Activated CD8-positive, alpha-beta T cell treated with anti-CD3 and anti-CD28 coated beads, Interleukin-2, amount 10 ng/mL, durations not matched to agents 7 days and 5 days (primary cell): ENCODE data around the gene SMAD4. TPM values are rescaled to one million over a fixed set of nuclear protein-coding genes. Genes with fewer than 3 reads are reported as not detected.
A peak's percentile ranks its signal among the peaks of the same experiment; 100 is the strongest.
"Not testable (repeated sequence)": the region's sequence is repeated elsewhere in the genome, so short reads cannot be mapped to it uniquely, and the experiment has no call there.

Source experiments
- ATAC-seq: fragments of 150-1000 bp; cut with Tn5 transposase; one replicate; pipeline ENCODE4 v1.10.0; 2021; ENCODE audit warnings: moderate library complexity
- CTCF ChIA-PET: fragments of 350-600 bp; sonication (Branson Sonifier 250); formaldehyde crosslinking; loops from one replicate; lab custom pipeline; 2021; ENCODE audit warnings: antibody characterized with exemption; lab: Charles Lee
- POLR2A ChIA-PET: fragments of 350-600 bp; sonication (Branson Sonifier 250); formaldehyde crosslinking; loops from one replicate; lab custom pipeline; 2021; ENCODE audit warnings: antibody characterized with exemption; lab: Charles Lee
- DNase-seq: peaks from one replicate; pipeline ENCODE4 v3.0.0-alpha.2; 2020
- H3K27ac Mint-ChIP-seq: one replicate; pipeline ENCODE4 v1.8.0; 2021; ENCODE audit warnings: mild to moderate bottlenecking, mixed read lengths
- H3K27me3 Mint-ChIP-seq: one replicate; pipeline ENCODE4 v1.8.0; 2021; ENCODE audit warnings: low read depth, mixed read lengths
- H3K36me3 Mint-ChIP-seq: one replicate; pipeline ENCODE4 v1.8.0; 2021; ENCODE audit warnings: low read depth, mixed read lengths
- H3K4me1 Mint-ChIP-seq: one replicate; pipeline ENCODE4 v1.8.0; 2021; ENCODE audit warnings: low read depth, mixed read lengths
- H3K4me3 Mint-ChIP-seq: one replicate; pipeline ENCODE4 v1.8.0; 2021; ENCODE audit warnings: mild to moderate bottlenecking, mixed read lengths
- H3K9me3 Mint-ChIP-seq: one replicate; pipeline ENCODE4 v1.8.0; 2022; ENCODE audit warnings: mixed read lengths; ENCODE audit not compliant: insufficient read depth
- total RNA-seq, 2 experiments: library from RNA; stranded (reverse); gene quantifications; one replicate each; pipeline ENCODE4 v1.2.3, GENCODE V29; 2021

SMAD4 gene
- 10 to 100 TPM; 76.9 to 77.6 TPM for total RNA-seq

GRCh38 chr18:51029694-51030536 lies at the start of gene SMAD4:
Gene SMAD4 (plus strand): TSS chr18:51030213. CDS start chr18:51047047, 16,834 bp downstream.
- Mint-ChIP-seq H3K4me1 (peaks cover 58% of the 10 kb centered on the region), H3K36me3 (peaks cover 39% of the 10 kb centered on the region), H3K27me3 (no peaks in the 10 kb centered on the region), H3K4me3 (peak within 1 kb of the TSS; percentile 99), H3K9me3 (no peaks in the 10 kb centered on the region), H3K27ac (peak within 1 kb of the TSS; percentile 97)
- DNase-seq (peak; percentile 97), ATAC-seq (peak; percentile 86)
- ChIA-PET CTCF (interaction anchor here (1.1 to 4.1 kb wide), 7 partner anchors 9 to 209 kb away, joined by 3 to 23 read pairs (median 7); partner anchors contain the start of genes ME2 and MRO), POLR2A (interaction anchor here (0.7 to 4.0 kb wide), 25 partner anchors 10 to 748 kb away, joined by 3 to 38 read pairs (median 4); partner anchors contain the start of genes ELAC1, MBD1, ME2 and MEX3C)

- ATAC-seq (no peak), DNase-seq (no peak)
- ChIA-PET POLR2A (no interaction called here), CTCF (no interaction called here)
- Mint-ChIP-seq H3K27ac (no peak overlapping the region), H3K4me3 (no peak overlapping the region), H3K4me1 (no peaks in the 10 kb centered on the region), H3K9me3 (peaks cover 5% of the 10 kb centered on the region), H3K36me3 (peaks cover 45% of the 10 kb centered on the region), H3K27me3 (no peaks in the 10 kb centered on the region)
Observed at GRCh38 chr18:50981381-50981780, 48.6 kb upstream of the SMAD4 start.

- H3K4me3 Mint-ChIP-seq = no peak overlapping the region
- ChIA-PET POLR2A (interaction anchor here (0.9 kb wide), 1 partner anchor 15 kb away, joined by 3 read pairs; no protein-coding TSS in a partner anchor), CTCF (no interaction called here)
- ATAC-seq = no peak
- H3K9me3 Mint-ChIP-seq = peaks cover under 1% of the 10 kb centered on the region
- no peak for DNase-seq
- peaks cover 40% of the 10 kb centered on the region for H3K36me3 Mint-ChIP-seq
- H3K4me1 Mint-ChIP-seq = no peaks in the 10 kb centered on the region
- H3K27ac Mint-ChIP-seq = no peak overlapping the region
- H3K27me3 Mint-ChIP-seq = no peaks in the 10 kb centered on the region
Observed at GRCh38 chr18:50982086-50982801, 47.8 kb upstream of the SMAD4 start.

- no peak overlapping the region for H3K27ac Mint-ChIP-seq
- H3K4me3 Mint-ChIP-seq = no peak overlapping the region
- ChIA-PET POLR2A (interaction anchor here (0.9 kb wide), 1 partner anchor 16 kb away, joined by 3 read pairs; no protein-coding TSS in a partner anchor), CTCF (no interaction called here)
- no peaks in the 10 kb centered on the region for H3K27me3 Mint-ChIP-seq
- ATAC-seq (no peak), DNase-seq (no peak)
- H3K4me1 Mint-ChIP-seq = no peaks in the 10 kb centered on the region
- H3K36me3 Mint-ChIP-seq = peaks cover 38% of the 10 kb centered on the region
- H3K9me3 Mint-ChIP-seq = no peaks in the 10 kb centered on the region
Observed at GRCh38 chr18:50982802-50983179, 47.2 kb upstream of the SMAD4 start.

GRCh38 chr18:50986360-50987087 lies 43.5 kb upstream of the SMAD4 start:
- ATAC-seq (no peak), DNase-seq (no peak)
- H3K4me1 Mint-ChIP-seq = no peaks in the 10 kb centered on the region
- H3K27me3 Mint-ChIP-seq = no peaks in the 10 kb centered on the region
- H3K36me3 Mint-ChIP-seq = peaks cover 15% of the 10 kb centered on the region
- ChIA-PET POLR2A (interaction anchor here (1.0 to 1.6 kb wide), 3 partner anchors 18 to 20 kb away, joined by 3 to 4 read pairs (median 3); no protein-coding TSS in a partner anchor), CTCF (interaction anchor here (1.0 to 1.1 kb wide), 2 partner anchors 25 to 62 kb away, joined by 3 read pairs; no protein-coding TSS in a partner anchor)
- no peak overlapping the region for H3K27ac Mint-ChIP-seq
- no peaks in the 10 kb centered on the region for H3K9me3 Mint-ChIP-seq
- no peak overlapping the region for H3K4me3 Mint-ChIP-seq

DNA sequence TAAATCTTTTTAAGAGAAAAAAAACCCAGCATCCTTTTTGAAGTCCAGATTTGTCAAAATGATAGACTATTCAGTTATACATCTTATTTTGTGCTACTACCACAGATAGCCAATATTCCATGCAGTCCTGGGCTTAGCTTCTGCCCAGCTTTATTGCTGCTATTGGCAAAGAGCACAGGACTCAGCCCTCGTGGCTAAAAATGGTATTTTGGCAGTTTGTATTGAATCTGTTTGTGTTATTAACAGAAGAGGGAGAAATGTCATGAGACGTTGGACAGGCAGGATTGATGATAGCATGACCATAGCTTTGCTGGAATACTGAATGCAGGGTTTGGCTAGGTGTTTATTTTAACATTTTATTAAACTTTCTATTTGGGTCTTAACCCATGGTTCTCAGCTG lies 42.8 kb upstream of the SMAD4 start:
- H3K4me3 Mint-ChIP-seq = no peak overlapping the region
- CTCF ChIA-PET = no interaction called here
- H3K9me3 Mint-ChIP-seq = no peaks in the 10 kb centered on the region

DNA sequence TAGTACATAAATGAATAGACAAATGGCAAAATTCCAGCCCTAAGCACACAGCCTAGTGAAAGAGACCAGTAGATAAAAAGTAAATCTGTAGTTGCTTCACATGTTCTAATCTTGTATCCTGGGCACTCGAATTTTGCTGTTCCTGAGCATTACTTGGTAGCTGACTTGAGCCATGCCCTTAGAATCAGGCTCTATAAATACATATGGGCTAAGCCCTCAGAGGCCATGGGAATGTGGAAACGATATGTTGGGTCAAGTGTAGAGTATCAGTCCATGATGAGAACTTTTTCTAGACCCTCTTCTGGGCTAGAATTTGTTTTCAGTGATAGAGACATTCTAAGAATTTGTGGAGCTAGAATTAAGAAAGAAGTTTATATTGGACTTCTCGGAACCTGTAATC lies 40.3 kb upstream of the SMAD4 start:
- Mint-ChIP-seq H3K36me3 (peaks cover 12% of the 10 kb centered on the region), H3K9me3 (no peaks in the 10 kb centered on the region), H3K27ac (no peak overlapping the region), H3K27me3 (no peaks in the 10 kb centered on the region), H3K4me3 (no peak overlapping the region), H3K4me1 (no peaks in the 10 kb centered on the region)
- DNase-seq (no peak), ATAC-seq (no peak)
- CTCF ChIA-PET = no interaction called here
- POLR2A ChIA-PET = no interaction called here

More for the DNA sequence above, 42.8 kb upstream of the SMAD4 start:
- H3K36me3 Mint-ChIP-seq = peaks cover 15% of the 10 kb centered on the region
- POLR2A ChIA-PET = interaction anchor here (1.6 kb wide), 1 partner anchor 21 kb away, joined by 3 read pairs; no protein-coding TSS in a partner anchor
- no peaks in the 10 kb centered on the region for H3K4me1 Mint-ChIP-seq
- ATAC-seq (no peak), DNase-seq (no peak)
- H3K27me3 Mint-ChIP-seq = no peaks in the 10 kb centered on the region
- H3K27ac Mint-ChIP-seq = no peak overlapping the region

GRCh38 chr18:50992351-50992762 lies 37.7 kb upstream of the SMAD4 start:
- CTCF ChIA-PET = no interaction called here
- POLR2A ChIA-PET = no interaction called here
- no peak overlapping the region for H3K27ac Mint-ChIP-seq

DNA sequence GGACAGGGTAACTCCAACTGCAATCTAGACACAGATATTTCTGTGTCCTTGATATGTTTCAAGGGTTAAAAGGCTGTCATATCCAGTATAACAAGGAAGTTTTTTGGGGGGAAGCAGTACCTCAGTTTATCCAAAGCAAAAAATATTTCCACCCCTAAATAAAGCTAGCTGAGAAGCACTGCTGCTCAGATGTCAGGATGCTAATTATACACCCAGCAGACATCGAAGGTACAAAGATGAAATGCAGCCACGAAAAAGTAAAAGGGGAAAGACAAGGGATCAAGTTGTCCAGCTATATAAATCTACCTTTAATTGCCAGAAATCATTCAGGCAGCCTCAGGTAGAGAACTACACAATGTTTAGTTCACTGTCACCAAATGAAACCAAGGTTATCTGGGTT lies 36.0 kb upstream of the SMAD4 start:
- no peaks in the 10 kb centered on the region for H3K4me1 Mint-ChIP-seq
- ChIA-PET POLR2A (no interaction called here), CTCF (no interaction called here)
- no peak overlapping the region for H3K27ac Mint-ChIP-seq
- DNase-seq = no peak
- H3K9me3 Mint-ChIP-seq = no peaks in the 10 kb centered on the region
- H3K36me3 Mint-ChIP-seq = no peaks in the 10 kb centered on the region
- ATAC-seq = no peak
- H3K27me3 Mint-ChIP-seq = no peaks in the 10 kb centered on the region
- H3K4me3 Mint-ChIP-seq = no peak overlapping the region

More at GRCh38 chr18:50992351-50992762, 37.7 kb upstream of the SMAD4 start:
- peaks cover 4% of the 10 kb centered on the region for H3K36me3 Mint-ChIP-seq
- no peaks in the 10 kb centered on the region for H3K4me1 Mint-ChIP-seq
- H3K4me3 Mint-ChIP-seq = no peak overlapping the region
- no peaks in the 10 kb centered on the region for H3K27me3 Mint-ChIP-seq
- DNase-seq (no peak), ATAC-seq (no peak)
- H3K9me3 Mint-ChIP-seq = no peaks in the 10 kb centered on the region

DNA sequence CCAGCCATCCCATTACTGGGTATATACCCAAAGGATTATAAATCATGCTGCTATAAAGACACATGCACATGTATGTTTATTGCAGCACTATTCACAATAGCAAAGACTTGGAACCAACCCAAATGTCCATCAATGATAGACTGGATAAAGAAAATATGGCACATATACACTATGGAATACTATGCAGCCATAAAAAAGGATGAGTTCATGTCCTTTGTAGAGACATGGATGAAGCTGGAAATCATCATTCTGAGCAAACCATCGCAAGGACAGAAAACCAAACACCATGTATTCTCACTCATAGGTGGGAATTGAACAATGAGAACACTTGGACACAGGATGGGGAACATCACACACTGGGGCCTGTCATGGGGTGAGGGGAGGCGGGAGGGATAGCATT lies 26.8 kb upstream of the SMAD4 start:
- POLR2A ChIA-PET, H3K4me3 Mint-ChIP-seq, ATAC-seq, CTCF ChIA-PET, H3K27ac Mint-ChIP-seq, H3K36me3 Mint-ChIP-seq, H3K9me3 Mint-ChIP-seq, H3K4me1 Mint-ChIP-seq, DNase-seq, H3K27me3 Mint-ChIP-seq: not testable (repeated sequence)

- DNase-seq = no peak
- ChIA-PET CTCF (no interaction called here), POLR2A (no interaction called here)
- Mint-ChIP-seq H3K36me3 (peaks cover 3% of the 10 kb centered on the region), H3K4me1 (no peaks in the 10 kb centered on the region), H3K27ac (no peak overlapping the region), H3K4me3 (no peak overlapping the region), H3K9me3 (no peaks in the 10 kb centered on the region), H3K27me3 (no peaks in the 10 kb centered on the region)
- no peak for ATAC-seq
Observed at GRCh38 chr18:51006061-51006818, 23.8 kb upstream of the SMAD4 start.
